ENCODE data around the gene CAPN15. TPM values are rescaled to one million over a fixed set of nuclear protein-coding genes. Genes with fewer than 3 reads are reported as not detected.

Gene CAPN15

Small RNA genes lying within 50 kb of the gene (microRNA-seq; reads per million reads assigned to microRNA genes)
- gene MIR3176 (122 reads per million, percentile 72 among the genes with 10 or more reads in this experiment), gene MIR5587 (not detected)

Measured in HL-60 (cell line).